IMR-90 (cell line): ENCODE measurements around the gene ERCC3. TPM values are rescaled to one million over a fixed set of nuclear protein-coding genes. Genes with fewer than 3 reads are reported as not detected.

Source experiments
- ATAC-seq: fragments of 200-7000 bp; cut with Tn5 transposase; 2 replicates; pipeline ENCODE4 v1.9.1; 2020; ENCODE audit warnings: low read depth, mild to moderate bottlenecking, moderate library complexity
- BruUV-seq: library from RNA; stranded (reverse); fragments of 400-500 nt; replicated peaks from 2 replicates; lab custom pipeline; 2021; lab: Mats Ljungman, UMichigan
- CTCF ChIA-PET: fragments of 300-600 bp; formaldehyde crosslinking; extraction: SDS; loops from one replicate; lab custom pipeline; 2021; ENCODE audit warnings: antibody characterized with exemption; lab: Yijun Ruan, JAX
- POLR2A ChIA-PET: fragments of 300-600 bp; sonication (Branson Sonifier 250); formaldehyde crosslinking; loops from one replicate; lab custom pipeline; 2022; ENCODE audit warnings: antibody characterized with exemption; ENCODE audit not compliant: unreplicated experiment; lab: Charles Lee
- DNase-seq: peaks from one replicate; pipeline ENCODE4 v3.0.0; 2013
- H2AFZ ChIP-seq: replicated peaks from 2 replicates; pipeline ENCODE3; 2013; ENCODE audit warnings: low read length, mild to moderate bottlenecking; ENCODE audit not compliant: poor library complexity
- H2AK5ac ChIP-seq: 2 replicates; pipeline ENCODE4 v1.6.1; 2013; ENCODE audit warnings: low read depth, low read length, inconsistent platforms
- H2AK9ac ChIP-seq: replicated peaks from 2 replicates; pipeline ENCODE3; 2013; ENCODE audit warnings: mild to moderate bottlenecking, low read depth, low read length, moderate library complexity; ENCODE audit not compliant: poor library complexity
- H2BK120ac ChIP-seq: 2 replicates; pipeline ENCODE4 v1.6.1; 2013; ENCODE audit warnings: low read depth, low read length, inconsistent platforms
- H2BK15ac ChIP-seq: 3 replicates; pipeline ENCODE4 v1.6.1; 2013; ENCODE audit warnings: low read depth, low read length, inconsistent platforms
- H2BK20ac ChIP-seq: 2 replicates; pipeline ENCODE4 v1.6.1; 2013; ENCODE audit warnings: low read depth, mild to moderate bottlenecking, inconsistent platforms, low read length, moderate library complexity
- H2BK5ac ChIP-seq: 2 replicates; pipeline ENCODE4 v1.6.1; 2013; ENCODE audit warnings: mild to moderate bottlenecking, low read depth, low read length, inconsistent platforms; ENCODE audit not compliant: poor library complexity, severe bottlenecking
- H3K14ac ChIP-seq: replicated peaks from 2 replicates; pipeline ENCODE4 v1.6.1; 2013; ENCODE audit warnings: low read depth, low read length, inconsistent platforms
- H3K18ac ChIP-seq: 2 replicates; pipeline ENCODE4 v1.6.1; 2013; ENCODE audit warnings: low read depth, low read length, control low read depth
- H3K23ac ChIP-seq: 2 replicates; pipeline ENCODE4 v1.6.1; 2013; ENCODE audit warnings: low read depth, low read length, inconsistent platforms
- H3K27ac ChIP-seq: 2 replicates; pipeline ENCODE4 v1.5.1; 2013; ENCODE audit warnings: mild to moderate bottlenecking, control low read depth, low read length; ENCODE audit not compliant: insufficient read depth
- H3K27me3 ChIP-seq: 2 replicates; pipeline ENCODE4 v1.6.1; 2013; ENCODE audit warnings: low read length; ENCODE audit not compliant: control insufficient read depth, insufficient read depth
- H3K36me3 ChIP-seq: 2 replicates; pipeline ENCODE4 v1.6.1; 2013; ENCODE audit warnings: low read length, mixed read lengths; ENCODE audit not compliant: control insufficient read depth, insufficient read depth
- H3K4ac ChIP-seq: 2 replicates; pipeline ENCODE4 v1.6.1; 2013; ENCODE audit warnings: low read depth, low read length, inconsistent platforms
- H3K4me1 ChIP-seq: 2 replicates; pipeline ENCODE4 v1.6.1; 2013; ENCODE audit warnings: low read length, mixed read lengths; ENCODE audit not compliant: control insufficient read depth, insufficient read depth
- H3K4me2 ChIP-seq: 2 replicates; pipeline ENCODE4 v1.6.1; 2013; ENCODE audit warnings: low read depth, mild to moderate bottlenecking, control low read depth, low read length, moderate library complexity
- H3K4me3 ChIP-seq: 2 replicates; pipeline ENCODE4 v1.5.1; 2013; ENCODE audit warnings: low read depth, mild to moderate bottlenecking, control low read depth, low read length, moderate library complexity; ENCODE audit not compliant: insufficient read depth
- H3K56ac ChIP-seq: 2 replicates; pipeline ENCODE4 v1.6.1; 2013; ENCODE audit warnings: low read length, inconsistent platforms; ENCODE audit not compliant: insufficient read depth; ENCODE audit errors: extremely low read depth
- H3K79me1 ChIP-seq, 2 experiments: 2 replicates each; pipeline ENCODE4 v1.6.1; 2013; ENCODE audit warnings: low read length in 2 of 2, inconsistent platforms in 1 of 2, low read depth in 1 of 2
- H3K9ac ChIP-seq: 2 replicates; pipeline ENCODE4 v1.6.1; 2013; ENCODE audit warnings: low read depth, low read length, control low read depth
- H3K9me1 ChIP-seq: 2 replicates; pipeline ENCODE4 v1.6.1; 2013; ENCODE audit warnings: low read length, inconsistent platforms; ENCODE audit not compliant: insufficient read depth
- H3K9me3 ChIP-seq: 2 replicates; pipeline ENCODE4 v1.6.1; 2013; ENCODE audit warnings: low read length; ENCODE audit not compliant: control insufficient read depth, insufficient read depth
- H4K20me1 ChIP-seq: 2 replicates; pipeline ENCODE4 v1.6.1; 2013; ENCODE audit warnings: low read length, inconsistent platforms; ENCODE audit not compliant: insufficient read depth
- H4K5ac ChIP-seq: 2 replicates; pipeline ENCODE4 v1.6.1; 2013; ENCODE audit warnings: mild to moderate bottlenecking, low read depth, low read length, control low read depth
- H4K8ac ChIP-seq, 2 experiments: 2 replicates each; pipeline ENCODE4 v1.6.1; 2013; ENCODE audit warnings: low read depth in 2 of 2, low read length in 2 of 2, control low read depth in 1 of 2, inconsistent platforms in 1 of 2
- H4K91ac ChIP-seq: 2 replicates; pipeline ENCODE4 v1.6.1; 2013; ENCODE audit warnings: low read depth, low read length, inconsistent platforms; ENCODE audit not compliant: insufficient read depth
- BHLHE40 ChIP-seq: fragments of 150-350 bp; IDR thresholded peaks from 2 replicates; pipeline ENCODE4 v1.6.1; 2016; ENCODE audit warnings: mild to moderate bottlenecking, low read depth, low read length
- CEBPB ChIP-seq: IDR thresholded peaks from 2 replicates; pipeline ENCODE4 v1.6.1; 2012; ENCODE audit warnings: low read depth, low read length, improper control_type of control experiment
- FOS ChIP-seq: fragments of 150-350 bp; IDR thresholded peaks from 2 replicates; pipeline ENCODE4 v1.6.1; 2016; ENCODE audit warnings: low read depth, low read length
- WGBS, 2 experiments: methylation state at CpG; one replicate each; pipeline versions ENCODE4 v1.1.5 to v1.1.7; 2013; ENCODE audit warnings: missing lambda C conversion rate in 2 of 2; ENCODE audit not compliant: insufficient read length in 1 of 2; ENCODE audit errors: extremely low coverage in 2 of 2; 5-methylcytosine and 5-hydroxymethylcytosine counted together
- dilution Hi-C: fragments of 300-500 bp; cut with HindIII; formaldehyde crosslinking; loops from one replicate; pipeline ENCODE4 v1.14.3; 2018; ENCODE audit warnings: low sequenced_read_pairs; ENCODE audit not compliant: unreplicated experiment
- in situ Hi-C: fragments of 300-500 bp; cut with MboI; formaldehyde crosslinking; loops from 3 replicates; pipeline ENCODE4 v1.14.3; 2019; ENCODE audit warnings: low sequenced_read_pairs, inconsistent platforms, mixed read lengths
- intact Hi-C: fragments of 100-400 bp; cut with micrococcal nuclease; formaldehyde crosslinking; loops from 2 replicates; pipeline ENCODE4 v1.10.0; 2022
- polyA plus RNA-seq, 3 experiments: library from polyadenylated mRNA; depleted of rRNA; stranded (reverse); fragments of >200 nt; gene quantifications; 2 replicates each; pipeline ENCODE4 v1.2.3, GENCODE V29; 2012; ENCODE audit warnings: low replicate concordance in 1 of 3
- total RNA-seq: library from RNA; depleted of rRNA; stranded (reverse); fragments of >200 nt; gene quantifications from 2 replicates; pipeline ENCODE4 v1.2.3, GENCODE V29; 2012

ERCC3 gene
- total and polyA plus RNA-seq, 2 of the 4 experiments (the other 2 are of a cell fraction), result 43.2 to 52.0 TPM

DNA sequence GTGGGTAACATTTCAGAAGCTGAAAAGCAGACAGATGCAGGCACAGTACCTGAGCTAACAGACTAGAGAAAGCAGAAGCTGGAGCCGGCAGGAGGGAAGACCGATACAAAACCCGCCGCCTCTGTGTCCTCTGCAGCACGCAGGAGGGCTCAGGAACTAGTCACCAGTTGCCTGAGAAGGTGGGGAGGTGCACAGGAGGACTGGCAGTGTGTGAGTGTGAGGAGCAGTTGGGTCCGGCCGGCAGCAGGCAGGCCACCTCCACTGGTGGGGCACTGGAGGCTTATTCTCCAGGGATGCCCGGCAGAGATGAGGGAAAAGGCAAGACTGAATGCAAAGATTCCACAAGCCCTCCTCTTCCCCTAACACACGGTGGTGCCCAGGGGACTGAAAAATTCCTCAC, 18.2 kb downstream of the ERCC3 start:
- Histone ChIP-seq H2AK9ac (no peak overlapping the region), H3K4ac (no peak overlapping the region), H3K9me3 (no peaks in the 10 kb centered on the region), H3K56ac (no peak overlapping the region), H2BK15ac (no peak overlapping the region), H3K18ac (no peak overlapping the region), H3K4me1 (no peaks in the 10 kb centered on the region), H4K91ac (no peak overlapping the region), H3K36me3 (peaks cover 63% of the 10 kb centered on the region), H2BK20ac (no peak overlapping the region), H3K27ac (no peak overlapping the region), H3K79me1 (peaks cover 18 to 26% of the 10 kb centered on the region in 2 experiments; a peak in 3 of 4 replicates), H3K9ac (no peak overlapping the region), H2BK5ac (no peak overlapping the region), H2AK5ac (no peak overlapping the region), H3K23ac (no peak overlapping the region), H3K4me2 (no peak overlapping the region), H4K5ac (no peak overlapping the region), H3K14ac (no peak overlapping the region), H3K9me1 (no peaks in the 10 kb centered on the region; the same call in 1 of the 2 replicates), H2BK120ac (no peak overlapping the region), H2AFZ (no peak overlapping the region), H3K27me3 (no peaks in the 10 kb centered on the region), H4K8ac (no peak overlapping the region), H4K20me1 (peaks cover 6% of the 10 kb centered on the region), H3K4me3 (no peak overlapping the region)
- DNase-seq (no peak), ATAC-seq (no peak)
- ChIA-PET POLR2A (no interaction called here), CTCF (no interaction called here)
- in situ Hi-C loops, result loop anchor here (25.0 kb wide), 1 partner anchor 712 kb away; no protein-coding TSS in a partner anchor
- intact Hi-C loops, result no loop called here
- dilution Hi-C loops, result no loop called here
- no peak for TF ChIP-seq BHLHE40
- no peak for TF ChIP-seq FOS
- no peak for TF ChIP-seq CEBPB
- WGBS, 2 experiments, result 81% methylated on average over 5 of the region's 9 CpGs; no CpG with 5 or more reads in 1 of the 2 experiments
- no TSS peak for BruUV-seq
